ENCODE measurements around the gene PAMR1.

DNA sequence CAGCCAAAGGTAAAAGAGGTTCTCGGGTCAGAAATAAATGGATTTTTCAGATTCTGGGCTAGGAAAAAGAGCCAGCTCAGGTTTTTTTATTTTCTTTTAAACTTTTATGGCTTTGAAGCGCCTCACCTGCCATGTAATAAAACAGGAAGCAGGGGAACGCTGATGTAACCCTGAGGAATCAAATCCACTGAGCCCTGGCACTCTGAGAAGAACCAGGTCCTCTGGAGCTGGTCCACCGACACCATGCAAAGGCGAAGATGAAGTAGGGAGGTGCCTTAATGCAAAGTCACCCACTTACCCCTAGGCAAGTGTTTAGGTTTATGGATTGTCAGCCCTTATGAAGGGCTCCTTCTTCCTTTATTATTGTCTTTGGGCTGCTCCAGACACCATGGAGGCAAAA, 1.6 kb downstream of the PAMR1 start:
- no peak for TF ChIP-seq POLR2A (IDR thresholded peaks at IDR 0.05)
- TF ChIP-seq, protein P1, sequence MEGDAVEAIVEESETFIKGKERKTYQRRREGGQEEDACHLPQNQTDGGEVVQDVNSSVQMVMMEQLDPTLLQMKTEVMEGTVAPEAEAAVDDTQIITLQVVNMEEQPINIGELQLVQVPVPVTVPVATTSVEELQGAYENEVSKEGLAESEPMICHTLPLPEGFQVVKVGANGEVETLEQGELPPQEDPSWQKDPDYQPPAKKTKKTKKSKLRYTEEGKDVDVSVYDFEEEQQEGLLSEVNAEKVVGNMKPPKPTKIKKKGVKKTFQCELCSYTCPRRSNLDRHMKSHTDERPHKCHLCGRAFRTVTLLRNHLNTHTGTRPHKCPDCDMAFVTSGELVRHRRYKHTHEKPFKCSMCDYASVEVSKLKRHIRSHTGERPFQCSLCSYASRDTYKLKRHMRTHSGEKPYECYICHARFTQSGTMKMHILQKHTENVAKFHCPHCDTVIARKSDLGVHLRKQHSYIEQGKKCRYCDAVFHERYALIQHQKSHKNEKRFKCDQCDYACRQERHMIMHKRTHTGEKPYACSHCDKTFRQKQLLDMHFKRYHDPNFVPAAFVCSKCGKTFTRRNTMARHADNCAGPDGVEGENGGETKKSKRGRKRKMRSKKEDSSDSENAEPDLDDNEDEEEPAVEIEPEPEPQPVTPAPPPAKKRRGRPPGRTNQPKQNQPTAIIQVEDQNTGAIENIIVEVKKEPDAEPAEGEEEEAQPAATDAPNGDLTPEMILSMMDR (IDR thresholded peaks at IDR 0.05): no peak

Measured in right lobe of liver (tissue), 4 donors.